Measurements from ENCODE around the gene ITFG2.

ITFG2 gene

GRCh38 chr12:2858334-2858733 is 45.9 kb downstream of the ITFG2 start:
- H3K9ac ChIP-seq (ENCODE audit: low read depth, low read length, poor library complexity, severe bottlenecking) = no peak overlapping the region
- peaks cover 41% of the 10 kb centered on the region for H3K36me3 ChIP-seq (ENCODE audit: insufficient read depth, low read length)
- H2AFZ ChIP-seq (ENCODE audit: low read length) = no peak overlapping the region

GRCh38 chr12:2858944-2859421 is 46.5 kb downstream of the ITFG2 start:
- no peaks in the 10 kb centered on the region for H3K9me3 ChIP-seq (ENCODE audit: insufficient read depth, low read depth, low read length)
- no peak overlapping the region for H2AFZ ChIP-seq (ENCODE audit: low read length)
- no peaks in the 10 kb centered on the region for H3K9me2 ChIP-seq (replicated peaks; ENCODE audit: low read depth, low read length)
- H3K9ac ChIP-seq (ENCODE audit: low read depth, low read length, poor library complexity, severe bottlenecking) = no peak overlapping the region
- no peaks in the 10 kb centered on the region for H3K4me1 ChIP-seq (ENCODE audit: insufficient read depth, low read length, poor library complexity, severe bottlenecking)
- H3F3A ChIP-seq (ENCODE audit: low read depth) = no peaks in the 10 kb centered on the region
- no peaks in the 10 kb centered on the region for H3K27me3 ChIP-seq (ENCODE audit: insufficient read depth, low read length, poor library complexity, severe bottlenecking)
- H3K4me2 ChIP-seq (ENCODE audit: low read depth, low read length, poor library complexity, severe bottlenecking) = no peak overlapping the region
- peaks cover 4% of the 10 kb centered on the region for H4K20me1 ChIP-seq (ENCODE audit: insufficient read depth, low read length, poor library complexity, severe bottlenecking)
- no peaks in the 10 kb centered on the region for H3K79me2 ChIP-seq (ENCODE audit: insufficient read depth, low read length)
- H3K36me3 ChIP-seq (ENCODE audit: insufficient read depth, low read length) = peaks cover 46% of the 10 kb centered on the region
- TF ChIP-seq CTCF (conservative IDR thresholded peaks at IDR 0.05; ENCODE audit: low read length) (no peak), EZH2phosphoT487 (IDR thresholded peaks at IDR 0.05; ENCODE audit: borderline replicate concordance) (no peak)
- no peak overlapping the region for H3K4me3 ChIP-seq (ENCODE audit: low read length, poor library complexity, severe bottlenecking)

More at GRCh38 chr12:2858334-2858733, 45.9 kb downstream of the ITFG2 start:
- TF ChIP-seq EZH2phosphoT487 (IDR thresholded peaks at IDR 0.05; ENCODE audit: borderline replicate concordance) (no peak), CTCF (conservative IDR thresholded peaks at IDR 0.05; ENCODE audit: low read length) (no peak)
- Histone ChIP-seq H3K4me1 (ENCODE audit: insufficient read depth, low read length, poor library complexity, severe bottlenecking) (no peaks in the 10 kb centered on the region), H3K9me2 (replicated peaks; ENCODE audit: low read depth, low read length) (no peaks in the 10 kb centered on the region), H3K27me3 (ENCODE audit: insufficient read depth, low read length, poor library complexity, severe bottlenecking) (no peaks in the 10 kb centered on the region), H4K20me1 (ENCODE audit: insufficient read depth, low read length, poor library complexity, severe bottlenecking) (peaks cover 4% of the 10 kb centered on the region), H3K4me2 (ENCODE audit: low read depth, low read length, poor library complexity, severe bottlenecking) (no peak overlapping the region), H3K4me3 (ENCODE audit: low read length, poor library complexity, severe bottlenecking) (no peak overlapping the region), H3F3A (ENCODE audit: low read depth) (no peaks in the 10 kb centered on the region), H3K79me2 (ENCODE audit: insufficient read depth, low read length) (no peaks in the 10 kb centered on the region), H3K9me3 (ENCODE audit: insufficient read depth, low read depth, low read length) (no peaks in the 10 kb centered on the region)

GRCh38 chr12:2860170-2860569 is 47.7 kb downstream of the ITFG2 start:
- H4K20me1 ChIP-seq (ENCODE audit: insufficient read depth, low read length, poor library complexity, severe bottlenecking) = peaks cover 4% of the 10 kb centered on the region
- peaks cover 58% of the 10 kb centered on the region for H3K36me3 ChIP-seq (ENCODE audit: insufficient read depth, low read length)

More at GRCh38 chr12:2860170-2860569, 47.7 kb downstream of the ITFG2 start:
- Histone ChIP-seq H3K4me1 (ENCODE audit: insufficient read depth, low read length, poor library complexity, severe bottlenecking) (no peaks in the 10 kb centered on the region), H3K27me3 (ENCODE audit: insufficient read depth, low read length, poor library complexity, severe bottlenecking) (no peaks in the 10 kb centered on the region), H3K79me2 (ENCODE audit: insufficient read depth, low read length) (no peaks in the 10 kb centered on the region), H3K9me3 (ENCODE audit: insufficient read depth, low read depth, low read length) (no peaks in the 10 kb centered on the region), H3K4me3 (ENCODE audit: low read length, poor library complexity, severe bottlenecking) (no peak overlapping the region), H3K9me2 (replicated peaks; ENCODE audit: low read depth, low read length) (no peaks in the 10 kb centered on the region), H3F3A (ENCODE audit: low read depth) (no peaks in the 10 kb centered on the region), H3K4me2 (ENCODE audit: low read depth, low read length, poor library complexity, severe bottlenecking) (no peak overlapping the region), H3K9ac (ENCODE audit: low read depth, low read length, poor library complexity, severe bottlenecking) (no peak overlapping the region), H2AFZ (ENCODE audit: low read length) (no peak overlapping the region)
- TF ChIP-seq CTCF (conservative IDR thresholded peaks at IDR 0.05; ENCODE audit: low read length) (no peak), EZH2phosphoT487 (IDR thresholded peaks at IDR 0.05; ENCODE audit: borderline replicate concordance) (no peak)

Data from Loucy (cell line).